ENCODE measurements around the gene STK17A.
A peak's percentile ranks its signal among the peaks of the same experiment; 100 is the strongest.
"Not testable (repeated sequence)": the region's sequence is repeated elsewhere in the genome, so short reads cannot be mapped to it uniquely, and the experiment has no call there.

The STK17A gene

GRCh38 chr7:43659549-43659896 is 76.6 kb downstream of the STK17A start:
- DNase-seq, result no peak

GRCh38 chr7:43660141-43660540 is 77.2 kb downstream of the STK17A start:
- no peak for DNase-seq

GRCh38 chr7:43664681-43665080 is 81.8 kb downstream of the STK17A start:
- no peak for DNase-seq

GRCh38 chr7:43666938-43667337 is 84.0 kb downstream of the STK17A start:
- DNase-seq, result no peak

GRCh38 chr7:43668035-43668434 is 85.1 kb downstream of the STK17A start:
- no peak for DNase-seq

GRCh38 chr7:43669286-43670081 is 86.6 kb downstream of the STK17A start:
- no peak for DNase-seq

GRCh38 chr7:43671521-43671920 is 88.6 kb downstream of the STK17A start:
- no peak for DNase-seq

GRCh38 chr7:43673243-43673976 is 90.5 kb downstream of the STK17A start:
- DNase-seq, result not testable (repeated sequence)

- DNase-seq, result peak in 2 of 4 experiments; percentile 4 to 36
Measured at GRCh38 chr7:43674559-43675436, 91.9 kb downstream of the STK17A start.

Data from suppressor macrophage (primary cell).